Left lung (tissue), 14 donors: ENCODE measurements around the gene BPIFB3. TPM values are rescaled to one million over a fixed set of nuclear protein-coding genes. Genes with fewer than 3 reads are reported as not detected.
A peak's percentile ranks its signal among the peaks of the same experiment; 100 is the strongest.

ENCODE experiments used
- ATAC-seq: fragments of 200-7000 bp; cut with Tn5 transposase; one replicate; pipeline ENCODE4 v1.9.1; 2020; ENCODE audit warnings: moderate library complexity
- DNase-seq, 4 donors: peaks; one replicate each; pipeline ENCODE4 v3.0.0-alpha.2; 2013 to 2020
- H3K27ac ChIP-seq, 2 donors: fragments of 200-600 bp; sonication (generic) in 1 of 2; one replicate each; pipeline versions ENCODE4 v1.5.0 to v1.8.0; 2020 to 2021
- H3K27me3 ChIP-seq, 2 donors: fragments of 200-600 bp; sonication (generic) in 1 of 2; one replicate each; pipeline versions ENCODE4 v1.5.0 to v1.8.0; 2020 to 2021
- H3K36me3 ChIP-seq, 2 donors: fragments of 200-600 bp; sonication (generic) in 1 of 2; one replicate each; pipeline versions ENCODE4 v1.5.0 to v1.8.0; 2020 to 2021
- H3K4me1 ChIP-seq, 2 donors: fragments of 200-600 bp; one replicate each; pipeline ENCODE4 v1.8.0; 2021
- H3K4me3 ChIP-seq, 2 donors: fragments of 200-600 bp; sonication (generic) in 1 of 2; one replicate each; pipeline versions ENCODE4 v1.5.0 to v1.8.0; 2020 to 2021; ENCODE audit warnings: mild to moderate bottlenecking in 1 of 2
- H3K9me3 ChIP-seq, 2 donors: fragments of 200-600 bp; sonication (generic) in 1 of 2; one replicate each; pipeline versions ENCODE4 v1.5.0 to v1.8.0; 2020 to 2021
- intact Hi-C, 2 donors: fragments of 100-400 bp; cut with DNase I; formaldehyde crosslinking; loops; one replicate each; pipeline versions ENCODE4 v1.11.2 to v1.14.2; 2022
- long read RNA-seq, 12 donors: library from polyadenylated mRNA in 2 of 12; unstranded in 2 of 12; transcript quantifications; one replicate each; pipeline ENCODE4 v2.0.0 and lab custom pipeline, GENCODE V29; 2019 to 2026
- polyA plus RNA-seq, 6 donors: library from polyadenylated mRNA; unstranded; fragments of 120-200 nt; gene quantifications; one replicate each; pipeline ENCODE4 v1.2.1, GENCODE V29; 2013; ENCODE audit not compliant: insufficient read length in 6 of 6
- total RNA-seq, 2 donors: library from RNA; stranded (reverse); fragmentation: NEBNext Ultra II Directional; extraction: Animal tissue kit (Norgen Biotek cat#: 25700); gene quantifications; one replicate each; pipeline ENCODE4 v1.2.1, GENCODE V29; 2021
- TF ChIP-seq, protein P1 (sequence below), 2 donors: fragments of 200-600 bp; sonication (generic) in 1 of 2; IDR thresholded peaks; one replicate each; pipeline versions ENCODE4 v1.5.0 to v1.8.0; 2021; ENCODE audit warnings: antibody characterized with exemption in 2 of 2
- donor health status: DM: no; HTN: yes; CAD: no.
- donor health status: DM: no; HTN: no; CAD: no.

The BPIFB3 gene, protein sequence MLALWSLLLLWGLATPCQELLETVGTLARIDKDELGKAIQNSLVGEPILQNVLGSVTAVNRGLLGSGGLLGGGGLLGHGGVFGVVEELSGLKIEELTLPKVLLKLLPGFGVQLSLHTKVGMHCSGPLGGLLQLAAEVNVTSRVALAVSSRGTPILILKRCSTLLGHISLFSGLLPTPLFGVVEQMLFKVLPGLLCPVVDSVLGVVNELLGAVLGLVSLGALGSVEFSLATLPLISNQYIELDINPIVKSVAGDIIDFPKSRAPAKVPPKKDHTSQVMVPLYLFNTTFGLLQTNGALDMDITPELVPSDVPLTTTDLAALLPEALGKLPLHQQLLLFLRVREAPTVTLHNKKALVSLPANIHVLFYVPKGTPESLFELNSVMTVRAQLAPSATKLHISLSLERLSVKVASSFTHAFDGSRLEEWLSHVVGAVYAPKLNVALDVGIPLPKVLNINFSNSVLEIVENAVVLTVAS
- total RNA-seq (not detected), polyA plus RNA-seq (not detected)
- long read RNA-seq, donor 1, result 0 reads
- long read RNA-seq, donor 2, result 0 reads
- long read RNA-seq, donor 3, result 0 reads
- long read RNA-seq, donor 4, result 0 reads
- long read RNA-seq, donor 5, result 0 reads
- long read RNA-seq, donor 6, result 0 reads
- long read RNA-seq, donor 7, result 0 reads
- long read RNA-seq, donor 8, result 0 reads
- long read RNA-seq, donor 9, result 0 reads
- long read RNA-seq, donor 10, result 0 reads
- long read RNA-seq, donor 11, result 0 reads
- long read RNA-seq, donor 12, result 0 reads

DNA sequence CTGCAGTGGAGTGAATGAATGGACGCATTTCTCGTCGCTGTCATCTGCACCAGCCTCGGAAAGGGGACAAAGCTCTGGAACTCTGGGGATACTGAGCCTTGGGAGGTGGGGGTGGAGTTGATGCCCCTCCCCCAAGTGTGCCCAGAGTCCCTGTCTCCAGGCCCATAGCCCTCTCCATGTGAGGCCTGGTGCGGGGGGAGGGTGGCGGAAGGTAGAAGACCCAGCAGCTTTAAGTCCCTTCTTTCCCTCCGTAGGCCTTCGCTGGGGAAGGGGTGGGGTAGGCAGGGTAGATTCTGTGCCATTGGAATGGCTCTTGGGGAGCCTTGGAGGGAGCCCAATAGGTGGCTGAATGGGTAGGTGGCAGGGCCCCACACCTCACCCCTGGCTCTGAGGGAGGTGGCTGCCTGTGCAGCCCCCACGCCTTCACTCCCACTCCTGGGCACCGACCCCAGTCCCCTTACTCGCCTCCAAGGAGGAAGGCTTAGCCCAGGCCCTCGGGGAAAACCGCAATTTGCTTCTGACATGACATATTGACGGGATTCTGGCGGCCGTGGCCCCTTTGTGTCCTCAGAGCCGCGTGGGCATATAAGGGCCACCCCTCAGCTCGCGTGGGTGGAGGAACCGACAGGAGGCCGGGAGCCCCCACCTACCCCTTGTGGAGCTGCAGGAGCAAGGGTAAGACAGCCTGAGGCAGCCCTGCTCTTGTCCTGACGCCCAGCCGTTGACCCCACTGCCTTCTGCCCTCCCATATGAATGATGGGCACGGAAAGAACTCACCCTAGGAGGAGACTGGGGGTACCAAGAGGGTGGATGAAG lies at the start of gene BPIFB3:
BPIFB3 (plus strand) TSS at position 613 of the 816 bp plus-strand sequence. CDS start 1,533 bp downstream, outside the sequence.
- Histone ChIP-seq H3K27me3 (peaks cover 0 to 4% of the 10 kb centered on the region in 2 donors), H3K4me1 (no peaks in the 10 kb centered on the region)

DNA sequence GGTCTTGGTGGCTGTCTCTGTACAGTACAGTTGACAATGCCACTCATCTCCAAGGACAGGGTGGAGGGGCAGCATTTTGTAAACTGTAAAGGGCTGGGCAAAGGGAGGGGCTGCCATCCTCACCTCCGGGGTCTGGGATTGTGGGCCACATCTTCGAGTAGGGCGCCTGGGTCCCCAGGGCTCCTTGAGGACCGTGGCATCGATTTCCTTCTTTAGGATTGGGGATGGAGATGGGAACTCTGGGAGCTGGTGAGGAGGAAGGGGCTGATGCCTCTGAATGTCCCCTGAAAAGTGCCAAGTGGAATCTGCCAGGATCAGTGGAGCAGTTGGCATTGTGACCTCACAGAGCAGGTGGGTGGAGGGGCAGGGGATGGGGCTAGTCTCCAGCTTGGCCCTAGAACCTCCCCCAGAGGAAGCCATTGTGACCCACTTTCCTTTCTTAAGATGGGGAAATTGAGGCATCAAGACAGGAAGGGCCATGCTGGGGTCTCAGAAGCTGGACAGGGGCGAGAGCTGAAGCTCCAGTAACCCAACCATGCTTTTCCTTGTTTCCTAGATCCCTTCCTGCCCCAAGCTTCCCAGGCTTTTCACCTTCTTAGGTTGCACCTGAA lies 49.5 kb upstream of the BPIFB3 start, which contains the start of gene SUN5:
SUN5 (minus strand) TSS at position 293 of the 611 bp plus-strand sequence; CDS start at position 200, 93 bp downstream.
- Histone ChIP-seq H3K27ac (no peak within 1 kb of the TSS), H3K27me3 (no peaks in the 10 kb centered on the region), H3K4me3 (no peak within 1 kb of the TSS), H3K4me1 (no peaks in the 10 kb centered on the region), H3K9me3 (peaks cover 0 to 5% of the 10 kb centered on the region in 2 donors), H3K36me3 (no peaks in the 10 kb centered on the region)
- DNase-seq, result no peak
- ATAC-seq, result no peak
- intact Hi-C loops, result no loop called here
- TF ChIP-seq, protein P1, sequence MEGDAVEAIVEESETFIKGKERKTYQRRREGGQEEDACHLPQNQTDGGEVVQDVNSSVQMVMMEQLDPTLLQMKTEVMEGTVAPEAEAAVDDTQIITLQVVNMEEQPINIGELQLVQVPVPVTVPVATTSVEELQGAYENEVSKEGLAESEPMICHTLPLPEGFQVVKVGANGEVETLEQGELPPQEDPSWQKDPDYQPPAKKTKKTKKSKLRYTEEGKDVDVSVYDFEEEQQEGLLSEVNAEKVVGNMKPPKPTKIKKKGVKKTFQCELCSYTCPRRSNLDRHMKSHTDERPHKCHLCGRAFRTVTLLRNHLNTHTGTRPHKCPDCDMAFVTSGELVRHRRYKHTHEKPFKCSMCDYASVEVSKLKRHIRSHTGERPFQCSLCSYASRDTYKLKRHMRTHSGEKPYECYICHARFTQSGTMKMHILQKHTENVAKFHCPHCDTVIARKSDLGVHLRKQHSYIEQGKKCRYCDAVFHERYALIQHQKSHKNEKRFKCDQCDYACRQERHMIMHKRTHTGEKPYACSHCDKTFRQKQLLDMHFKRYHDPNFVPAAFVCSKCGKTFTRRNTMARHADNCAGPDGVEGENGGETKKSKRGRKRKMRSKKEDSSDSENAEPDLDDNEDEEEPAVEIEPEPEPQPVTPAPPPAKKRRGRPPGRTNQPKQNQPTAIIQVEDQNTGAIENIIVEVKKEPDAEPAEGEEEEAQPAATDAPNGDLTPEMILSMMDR (IDR thresholded peaks at IDR 0.05), result no peak

More for the DNA sequence above, at the start of gene BPIFB3:
- TF ChIP-seq, protein P1 (IDR thresholded peaks at IDR 0.05), result no peak
- H3K9me3 ChIP-seq, result no peaks in the 10 kb centered on the region
- H3K27ac ChIP-seq, result no peak within 1 kb of the TSS
- no peaks in the 10 kb centered on the region for H3K36me3 ChIP-seq
- intact Hi-C loops, result no loop called here
- DNase-seq (peak in 1 of 4 donors; percentile 77), ATAC-seq (no peak)
- H3K4me3 ChIP-seq, result no peak within 1 kb of the TSS

DNA sequence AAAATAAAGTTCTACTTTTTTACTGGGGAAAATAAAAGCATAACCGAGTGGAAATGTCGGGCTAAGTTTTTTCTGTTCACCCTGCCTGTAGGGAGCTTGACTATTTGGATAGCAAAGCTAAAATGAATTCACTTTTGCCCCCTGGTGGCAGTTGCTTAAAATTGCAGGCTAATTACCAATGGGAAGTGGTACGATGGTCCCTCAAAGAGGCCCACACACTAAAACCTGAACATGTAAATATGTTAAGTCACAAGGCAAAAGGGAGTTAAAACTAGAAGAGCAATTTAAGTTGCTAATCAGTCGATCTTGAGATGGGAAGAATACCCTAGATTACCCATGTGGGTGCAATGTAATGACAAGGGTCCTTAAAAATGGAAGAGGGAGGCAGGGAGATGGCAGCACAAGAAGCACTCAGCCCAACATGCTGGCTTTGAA lies 48.6 kb upstream of the BPIFB3 start:
- H3K27me3 ChIP-seq, result no peaks in the 10 kb centered on the region
- H3K4me1 ChIP-seq, result no peaks in the 10 kb centered on the region
- peaks cover 0 to 5% of the 10 kb centered on the region in 2 donors for H3K9me3 ChIP-seq
- H3K27ac ChIP-seq, result no peak overlapping the region
- DNase-seq (no peak), ATAC-seq (no peak)
- H3K4me3 ChIP-seq, result no peak overlapping the region
- TF ChIP-seq, protein P1 (IDR thresholded peaks at IDR 0.05), result peak in 1 of 2 donors; percentile 48
- no peaks in the 10 kb centered on the region for H3K36me3 ChIP-seq
- intact Hi-C loops, result no loop called here

DNA sequence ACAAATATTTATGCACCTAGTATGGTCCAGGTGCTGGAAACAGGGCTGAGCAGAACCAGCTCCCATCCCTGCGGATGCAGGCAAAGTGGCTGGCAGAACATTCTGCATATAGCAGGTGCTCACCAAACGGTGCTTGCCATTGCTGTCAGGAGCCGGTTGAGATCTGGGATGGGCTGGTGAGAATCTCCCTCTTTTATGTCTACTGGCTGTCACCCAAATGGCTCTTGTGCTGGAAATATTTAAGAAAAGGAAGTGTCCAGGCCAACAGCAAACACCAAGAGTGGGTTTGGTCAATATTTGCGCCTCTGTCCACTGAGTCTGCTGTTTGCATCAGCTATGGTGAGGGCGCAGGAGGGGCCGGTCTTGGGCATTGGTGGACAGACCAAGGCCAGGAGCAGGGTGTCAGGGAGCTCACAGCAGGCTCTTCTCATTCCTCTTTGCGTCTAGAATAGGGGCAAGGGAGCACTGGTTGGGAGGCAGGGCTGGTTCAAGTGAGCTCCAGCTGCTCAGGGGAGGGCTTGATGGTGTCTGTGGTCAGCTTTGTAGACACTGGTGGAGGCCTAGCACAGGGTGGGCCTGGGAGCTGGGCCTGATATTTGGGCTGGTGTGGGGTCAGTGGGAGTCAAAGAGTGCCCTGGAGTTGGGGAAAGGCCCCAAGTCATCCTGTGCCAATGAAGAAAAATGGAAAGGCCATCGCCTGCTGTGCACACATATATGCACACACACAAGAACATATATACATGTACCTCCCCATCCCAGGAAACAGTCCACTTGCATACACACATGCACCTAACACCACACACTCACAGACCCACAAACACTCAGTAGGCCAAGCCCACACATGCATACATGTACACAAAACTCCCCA lies 47.6 kb upstream of the BPIFB3 start:
- Histone ChIP-seq H3K36me3 (no peaks in the 10 kb centered on the region), H3K27me3 (peaks cover 0 to 6% of the 10 kb centered on the region in 2 donors), H3K9me3 (peaks cover 0 to 5% of the 10 kb centered on the region in 2 donors), H3K4me1 (no peaks in the 10 kb centered on the region), H3K4me3 (no peak overlapping the region), H3K27ac (no peak overlapping the region)
- ATAC-seq, result no peak
- TF ChIP-seq, protein P1 (IDR thresholded peaks at IDR 0.05), result no peak
- intact Hi-C loops, result no loop called here
- DNase-seq, result no peak
